NK-92 treated with Interleukin-12 subunit alpha and Interleukin-12 subunit beta, amount 100 ng/mL, for 24 hours (cell line): ENCODE results near the gene SERPINB1.
"Not testable (repeated sequence)": the region's sequence is repeated elsewhere in the genome, so short reads cannot be mapped to it uniquely, and the experiment has no call there.

ENCODE experiments used
- DNase-seq: peaks from one replicate; lab custom pipeline; 2025; lab: John Stamatoyannopoulos, UW

Gene SERPINB1

GRCh38 chr6:2841264-2842138, at the start of gene SERPINB1:
SERPINB1 (minus strand) TSS chr6:2841863; CDS start chr6:2840586, 1,277 bp downstream.
- peak; percentile 91 for DNase-seq

- DNase-seq: no peak
Observed at GRCh38 chr6:2890976-2891767, 49.5 kb upstream of the SERPINB1 start.

- no peak for DNase-seq
Observed at GRCh38 chr6:2885967-2886735, 44.5 kb upstream of the SERPINB1 start.

- DNase-seq: no peak
Observed at GRCh38 chr6:2884804-2885203, 43.1 kb upstream of the SERPINB1 start.

GRCh38 chr6:2883673-2884072, 42.0 kb upstream of the SERPINB1 start:
- no peak for DNase-seq

- no peak for DNase-seq
Observed at GRCh38 chr6:2881423-2881822, 39.8 kb upstream of the SERPINB1 start.

GRCh38 chr6:2880156-2880555, 38.5 kb upstream of the SERPINB1 start:
- DNase-seq: not testable (repeated sequence)

GRCh38 chr6:2877960-2878359, 36.3 kb upstream of the SERPINB1 start:
- DNase-seq: no peak

GRCh38 chr6:2877057-2877882, 35.6 kb upstream of the SERPINB1 start:
- no peak for DNase-seq

- DNase-seq: no peak
Observed at GRCh38 chr6:2876210-2877056, 34.8 kb upstream of the SERPINB1 start.

GRCh38 chr6:2875359-2876191, 33.9 kb upstream of the SERPINB1 start:
- no peak for DNase-seq

GRCh38 chr6:2873643-2874042, 32.0 kb upstream of the SERPINB1 start:
- DNase-seq: no peak

- no peak for DNase-seq
Observed at GRCh38 chr6:2872423-2873358, 31.0 kb upstream of the SERPINB1 start.

GRCh38 chr6:2871953-2872352, 30.3 kb upstream of the SERPINB1 start:
- no peak for DNase-seq

- DNase-seq: no peak
Observed at GRCh38 chr6:2871102-2871501, 29.4 kb upstream of the SERPINB1 start.

- DNase-seq: no peak
Observed at GRCh38 chr6:2870046-2870636, 28.5 kb upstream of the SERPINB1 start.

GRCh38 chr6:2868637-2869036, 27.0 kb upstream of the SERPINB1 start:
- DNase-seq: no peak
